Measurements from ENCODE around the gene VSIG10L2.

The VSIG10L2 gene

GRCh38 chr11:125930076-125930450 lies 15.8 kb upstream of the VSIG10L2 start:
- DNase-seq = no peak

DNA sequence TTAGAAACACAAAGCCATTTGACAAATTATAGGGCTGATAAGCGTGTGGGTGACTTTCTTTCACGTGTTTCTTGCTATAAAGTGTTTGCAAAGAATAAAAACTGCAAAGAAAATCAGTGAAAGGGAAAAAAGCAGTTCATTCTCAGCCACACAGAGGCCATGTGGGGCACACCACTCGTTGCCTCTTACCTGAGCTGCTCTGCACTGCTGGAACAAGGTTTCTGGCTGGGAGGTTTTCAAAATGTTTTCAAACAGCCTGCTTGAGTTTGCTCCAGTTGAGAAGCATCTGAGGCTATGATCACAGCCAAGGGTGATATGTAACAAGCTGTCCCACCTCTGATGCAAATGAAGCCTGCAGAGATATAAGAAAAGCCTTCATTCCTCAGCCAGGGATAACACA lies 14.7 kb upstream of the VSIG10L2 start:
- no peak for DNase-seq

DNA sequence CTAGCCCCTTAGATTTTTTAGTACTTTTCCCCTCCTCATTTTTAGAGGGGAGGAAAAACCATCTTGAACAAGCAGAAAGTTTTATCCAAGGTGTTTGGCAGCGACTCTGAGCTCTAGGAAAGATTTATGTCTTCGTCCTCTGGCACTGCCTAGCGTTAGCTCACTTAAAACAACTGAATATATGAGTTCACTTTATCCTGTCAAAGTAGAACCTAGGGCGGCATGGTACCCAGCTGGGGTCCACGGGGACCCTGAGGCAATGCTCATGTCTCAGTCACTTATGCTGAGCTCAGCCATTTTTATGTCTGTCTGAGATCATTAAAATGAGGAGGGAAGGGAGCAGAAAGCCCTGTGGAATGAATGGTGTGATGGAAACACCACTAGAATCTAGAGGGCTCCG lies 14.2 kb upstream of the VSIG10L2 start:
- DNase-seq = no peak

GRCh38 chr11:125932301-125932700 lies 13.5 kb upstream of the VSIG10L2 start:
- no peak for DNase-seq

DNA sequence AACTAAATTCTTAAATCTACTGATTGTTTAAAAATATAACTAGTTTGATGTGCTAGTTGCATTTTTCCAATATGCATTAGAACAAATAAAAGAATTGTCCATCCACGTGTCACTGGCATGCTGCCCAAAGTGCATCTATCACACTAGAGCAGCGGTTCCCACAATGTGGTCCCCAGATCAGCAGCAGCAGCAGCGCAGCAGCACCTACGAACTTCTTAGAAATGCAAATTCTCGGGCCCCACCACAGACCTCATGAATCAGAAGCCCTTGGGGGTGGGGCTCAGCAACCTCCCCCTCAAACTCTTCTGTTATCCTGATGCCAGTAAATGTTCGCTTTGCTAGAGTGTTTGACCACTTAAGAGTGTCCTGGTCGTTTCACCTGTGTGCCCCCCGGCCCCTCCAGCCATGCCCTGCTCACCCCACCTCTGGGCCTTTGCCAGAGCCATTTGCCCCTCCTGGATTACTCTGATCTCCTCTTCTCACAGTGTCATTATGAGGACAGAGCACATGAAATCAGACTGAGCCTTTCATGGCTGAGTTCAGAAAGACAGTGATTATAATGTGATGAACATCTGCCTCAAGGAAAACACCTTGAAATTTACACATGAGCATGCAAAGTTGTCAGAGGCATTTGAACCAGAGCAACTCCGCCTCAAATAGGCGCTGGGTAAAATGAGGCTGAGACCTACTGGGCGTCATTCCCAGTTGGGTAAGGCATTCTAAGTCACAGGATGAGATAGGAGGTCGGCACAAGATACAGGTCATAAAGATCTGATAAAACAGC lies 12.6 kb upstream of the VSIG10L2 start:
- no peak for DNase-seq

DNA sequence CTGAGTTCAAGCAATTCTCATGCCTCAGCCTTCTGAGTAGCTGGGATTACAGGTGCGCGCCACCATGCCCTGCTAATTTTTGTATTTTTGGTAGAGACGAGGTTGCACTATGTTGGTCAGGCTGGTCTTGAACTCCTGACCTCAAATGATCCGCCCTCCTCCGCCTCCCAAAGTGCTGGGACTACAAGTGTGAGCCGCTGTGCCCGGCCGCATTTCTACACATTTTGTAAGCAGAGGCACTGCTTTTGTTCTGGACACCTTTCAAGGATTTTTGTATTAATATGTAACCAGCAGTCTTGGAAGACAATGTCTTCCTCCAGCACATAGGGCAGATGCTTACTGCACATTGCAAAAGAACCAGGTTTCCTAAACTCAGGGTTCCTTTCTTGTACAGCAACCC lies 11.4 kb upstream of the VSIG10L2 start:
- DNase-seq = no peak

- DNase-seq = no peak
Measured at GRCh38 chr11:125935056-125935455, 10.8 kb upstream of the VSIG10L2 start.

- no peak for DNase-seq
Measured at GRCh38 chr11:125935618-125936199, 10.1 kb upstream of the VSIG10L2 start.

DNA sequence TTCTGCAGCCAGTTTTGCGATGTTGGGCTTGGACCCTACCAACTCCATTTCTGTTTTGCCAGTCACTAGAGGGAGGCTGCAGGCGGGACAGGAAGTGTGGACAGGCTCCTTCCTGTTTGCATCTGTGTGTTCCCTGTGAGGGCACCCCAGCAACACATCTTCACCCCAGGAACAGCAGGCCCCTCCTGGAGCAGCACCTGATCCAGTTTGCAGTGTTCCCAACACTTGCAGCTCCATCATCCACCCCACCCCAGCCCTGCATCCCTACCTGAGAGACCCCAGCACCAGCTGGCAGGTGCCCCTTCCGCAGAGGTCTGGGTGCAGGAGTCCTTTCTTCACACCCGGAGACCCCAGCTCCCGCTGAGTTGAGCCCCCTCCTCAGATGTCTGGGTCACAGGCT lies 7.4 kb upstream of the VSIG10L2 start:
- DNase-seq = no peak

GRCh38 chr11:125939081-125939521 lies 6.7 kb upstream of the VSIG10L2 start:
- DNase-seq = no peak

- DNase-seq = no peak
Measured at GRCh38 chr11:125940145-125940544, 5.7 kb upstream of the VSIG10L2 start.

DNA sequence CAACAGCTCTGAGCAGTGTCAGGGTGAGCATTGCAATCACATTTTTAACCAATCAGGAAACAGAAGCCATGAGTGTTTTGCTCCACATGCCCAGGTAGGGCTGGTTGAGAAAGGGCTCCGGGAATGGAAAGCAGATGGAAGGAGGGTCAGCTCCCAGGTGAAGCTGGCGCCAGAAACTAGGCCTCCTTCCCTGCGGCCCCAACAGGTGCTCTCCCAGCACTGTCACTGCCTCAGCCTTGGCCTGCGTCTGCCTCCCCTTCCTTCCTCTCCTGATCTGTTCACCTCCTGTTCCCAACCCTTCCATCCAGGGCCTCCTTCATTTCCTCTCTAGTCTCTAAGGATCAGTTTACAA lies 4.6 kb upstream of the VSIG10L2 start:
- no peak for DNase-seq

DNA sequence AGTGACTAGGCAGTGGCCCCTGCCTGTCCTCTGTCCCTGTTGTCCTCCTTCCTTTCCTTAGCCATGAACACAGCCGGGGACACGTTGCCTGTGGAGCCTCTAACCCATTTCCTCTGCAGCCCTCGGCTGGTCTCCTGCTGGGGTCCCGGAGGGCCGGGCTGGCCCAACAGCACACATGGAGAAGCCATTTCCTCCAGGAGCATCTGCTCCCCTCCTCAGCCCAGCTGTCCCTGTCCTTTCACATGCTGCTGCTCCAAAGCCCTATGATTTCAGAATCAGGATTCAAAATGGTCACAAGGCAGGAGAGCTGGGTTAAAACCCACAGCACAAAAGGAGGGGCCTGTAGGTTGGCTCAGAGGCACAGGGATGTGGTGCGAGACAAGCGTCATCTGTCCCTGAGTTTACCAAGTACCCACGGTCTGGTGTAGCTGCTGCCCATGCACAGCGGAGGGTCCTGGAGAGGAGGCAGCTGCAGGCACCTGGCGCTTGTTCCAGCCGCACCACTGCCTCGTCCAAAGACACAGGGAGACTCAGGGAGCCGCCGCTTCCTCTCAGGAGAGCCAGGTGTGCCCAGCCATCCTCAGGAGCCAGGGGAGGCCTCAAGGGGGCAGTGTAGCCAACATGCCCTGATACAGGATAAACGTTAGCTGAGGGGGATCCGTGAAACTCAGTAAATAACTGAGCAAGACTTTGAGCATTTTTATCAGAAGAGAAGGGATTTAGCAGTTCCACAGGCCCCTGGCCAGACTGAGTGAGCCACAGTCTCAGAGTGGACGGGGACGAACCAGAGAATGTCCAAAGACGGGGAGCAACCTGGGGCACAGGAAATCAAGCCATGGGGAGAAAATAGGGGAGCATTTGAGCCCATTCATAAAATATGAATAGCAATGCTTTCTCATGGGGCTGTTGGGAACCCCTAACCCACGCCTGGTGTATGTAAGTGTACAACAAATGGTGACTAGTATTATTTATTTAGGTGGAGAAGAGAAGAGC lies 3.9 kb upstream of the VSIG10L2 start:
- no peak for DNase-seq

DNA sequence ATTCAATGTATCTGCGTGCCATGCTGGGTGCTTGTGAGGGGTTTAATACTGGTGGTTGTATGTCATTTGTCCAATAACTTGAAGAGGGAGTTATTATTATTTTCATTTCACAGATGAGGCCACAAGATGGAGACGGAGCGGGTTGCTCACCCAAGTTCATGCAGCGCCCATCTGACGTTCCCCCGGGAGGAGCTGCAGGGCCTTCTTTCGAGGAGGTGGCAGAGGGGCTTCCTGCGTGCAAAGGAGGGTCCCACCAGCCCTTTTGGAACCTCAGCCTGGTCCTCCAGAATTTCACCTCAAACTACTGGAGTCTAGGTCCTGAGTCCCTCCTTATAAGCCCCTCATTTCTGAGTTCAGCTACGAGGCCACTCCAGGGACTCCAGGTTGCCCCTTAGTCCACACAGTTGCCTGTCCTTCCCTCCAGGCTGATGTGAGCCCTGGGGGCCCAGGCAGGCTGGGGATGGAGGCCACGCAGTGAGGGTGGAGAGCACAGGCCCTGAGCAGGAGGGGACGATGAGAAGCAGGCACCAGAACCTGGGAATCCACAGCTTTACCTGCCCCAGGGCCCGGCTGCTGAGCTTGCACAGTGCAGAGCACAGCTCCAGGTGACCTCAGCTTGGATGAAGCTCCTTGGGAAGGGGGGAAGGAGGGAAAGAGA lies 2.9 kb upstream of the VSIG10L2 start:
- DNase-seq = no peak

DNA sequence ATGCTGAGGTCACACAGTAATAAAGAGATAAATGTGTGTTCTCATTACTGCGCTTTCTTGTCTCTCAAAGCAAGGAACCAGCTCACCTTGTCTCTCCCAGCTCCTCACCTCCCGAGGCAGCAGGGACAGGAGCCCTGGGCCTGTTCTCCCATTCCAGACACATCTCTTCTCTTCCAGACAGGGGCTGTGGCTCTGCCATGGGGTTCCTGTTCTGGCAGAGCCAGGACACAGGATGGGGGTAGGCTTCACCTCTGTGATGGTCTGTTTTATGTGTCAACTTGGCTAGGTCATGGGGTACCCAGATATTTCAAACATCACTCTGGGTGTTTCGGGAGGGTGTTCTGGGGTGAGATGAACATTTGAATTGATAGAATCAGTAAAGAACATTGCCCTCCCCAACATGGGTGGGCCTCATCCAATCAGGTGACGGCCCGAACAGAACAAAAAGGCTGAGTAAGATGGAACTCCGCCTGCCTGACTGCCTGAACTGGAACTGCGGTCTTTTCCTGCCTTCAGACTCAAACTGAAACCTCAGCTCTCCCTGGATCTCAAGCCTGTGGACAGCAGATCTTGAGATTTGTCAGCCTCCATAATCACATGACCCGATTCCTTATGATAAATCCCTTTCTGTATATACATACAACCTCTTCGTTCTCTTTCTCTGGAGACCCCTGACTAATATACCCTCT lies 2.0 kb upstream of the VSIG10L2 start:
- DNase-seq = no peak

GRCh38 chr11:125944350-125945010 lies 1.4 kb upstream of the VSIG10L2 start:
- DNase-seq = no peak

DNA sequence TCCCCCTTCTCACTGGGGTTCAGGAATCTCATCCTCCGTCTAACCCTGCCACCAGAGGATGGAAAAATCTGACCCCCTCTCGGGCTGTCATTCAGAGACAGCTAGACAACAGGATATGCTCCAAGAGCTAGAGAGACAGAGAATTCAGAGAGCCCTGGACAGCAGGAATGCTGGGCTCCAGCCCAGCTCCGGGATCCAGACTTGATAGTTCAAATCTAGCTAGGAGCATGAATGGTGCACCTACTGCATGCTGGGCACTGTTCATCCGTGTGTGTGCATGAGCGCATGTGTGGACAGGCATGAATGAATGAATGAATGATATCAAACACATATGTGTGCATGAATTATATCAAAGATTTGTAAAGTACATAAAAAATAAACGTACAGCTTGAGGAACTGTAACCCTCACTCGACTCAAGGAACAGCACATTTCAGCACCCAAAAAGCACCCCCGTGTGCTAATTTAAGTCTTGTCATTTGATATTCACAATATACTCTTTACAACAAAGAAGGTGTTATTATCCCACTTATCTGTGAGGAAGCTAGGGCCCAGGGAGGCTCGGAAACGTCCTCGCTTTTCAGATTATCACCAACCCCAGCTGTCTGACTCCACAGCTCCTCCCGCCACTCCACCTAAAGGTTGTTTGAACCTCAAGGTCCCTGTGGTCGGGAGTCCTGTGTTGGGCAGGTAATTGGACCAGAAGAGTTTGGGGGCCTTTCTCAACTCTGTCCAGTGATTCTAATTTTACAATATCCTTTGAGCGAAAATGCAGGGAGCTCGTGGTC lies 640 bp upstream of the VSIG10L2 start:
- DNase-seq = no peak

- DNase-seq = no peak
Measured at GRCh38 chr11:125946712-125947418, 1.0 kb downstream of the VSIG10L2 start.

DNA sequence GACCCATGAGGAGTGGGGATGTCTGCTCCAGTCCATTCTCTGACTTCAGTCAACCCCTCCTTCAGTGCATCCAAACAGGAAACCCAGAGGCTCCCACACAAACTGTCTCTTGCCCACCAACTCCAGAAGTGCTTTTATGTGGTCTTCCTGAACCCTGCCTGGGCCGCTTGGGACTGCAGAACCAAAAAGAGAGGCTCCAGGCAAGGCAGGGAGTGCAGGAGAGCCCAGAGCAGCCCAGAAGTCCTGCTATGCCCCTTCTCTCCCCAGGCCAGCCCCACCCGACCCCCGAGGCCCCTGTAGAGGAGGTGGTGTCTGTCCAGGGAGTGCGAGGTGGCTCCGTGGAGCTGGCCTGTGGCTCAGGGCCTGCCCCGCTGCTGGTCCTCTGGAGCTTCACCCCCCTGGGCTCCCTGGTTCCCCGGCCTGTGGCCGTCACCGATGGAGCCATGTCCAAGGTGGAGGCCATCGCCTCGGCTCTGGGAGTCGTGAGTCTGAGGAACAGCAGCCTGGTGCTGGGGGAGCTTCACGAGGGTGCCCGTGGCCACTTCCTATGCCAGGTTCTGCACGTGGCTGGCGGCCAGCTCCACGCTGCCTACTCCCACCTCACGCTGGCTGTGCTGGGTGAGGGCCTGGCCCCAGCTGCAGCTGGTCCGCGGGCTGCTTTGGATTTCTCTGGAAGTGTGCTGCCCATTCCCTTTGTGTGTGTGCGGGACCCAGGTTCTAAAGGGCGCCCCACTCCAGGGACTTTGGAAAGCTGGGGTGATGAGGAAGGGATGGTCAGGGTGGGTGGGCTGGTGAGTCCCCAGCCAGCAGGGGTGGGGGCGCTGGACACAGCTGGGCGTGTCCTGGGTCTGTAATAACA lies 1.8 kb downstream of the VSIG10L2 start:
- no peak for DNase-seq
